HepG2 (cell line): ENCODE measurements around the gene SSBP4. TPM values are rescaled to one million over a fixed set of nuclear protein-coding genes. Genes with fewer than 3 reads are reported as not detected.

ENCODE experiments used
- GABPA ChIP-seq, 2 experiments: IDR thresholded peaks; 2 replicates each; pipeline ENCODE4 v1.6.1; 2011 to 2016; ENCODE audit warnings: low read depth in 2 of 2, low read length in 1 of 2, missing biosample characterization in 1 of 2, missing genetic modification characterization in 1 of 2
- GZF1 ChIP-seq: sonication (generic); formaldehyde crosslinking; IDR thresholded peaks from 2 replicates; pipeline ENCODE4 v1.5.1; 2020; ENCODE audit warnings: mild to moderate bottlenecking, missing genetic modification reagents
- HOXA3 ChIP-seq: sonication (generic); formaldehyde crosslinking; IDR thresholded peaks from 2 replicates; pipeline ENCODE4 v1.5.0; 2020; ENCODE audit warnings: missing genetic modification reagents
- IKZF4 ChIP-seq: sonication (generic); formaldehyde crosslinking; IDR thresholded peaks from 2 replicates; pipeline ENCODE4 v1.5.1; 2020; ENCODE audit warnings: borderline replicate concordance, mild to moderate bottlenecking, low read depth, missing genetic modification reagents; ENCODE audit errors: not compliant biosample characterization
- MBNL3 ChIP-seq: fragments of 250-450 bp; sonication (Bioruptor Pico); conservative IDR thresholded peaks from 2 replicates; pipeline ENCODE4 v1.8.0; 2022; ENCODE audit warnings: mild to moderate bottlenecking, inconsistent platforms
- SAFB2 ChIP-seq: sonication (generic); formaldehyde crosslinking; IDR thresholded peaks from 2 replicates; pipeline ENCODE4 v1.5.1; 2020; ENCODE audit warnings: missing genetic modification reagents, low read depth, mild to moderate bottlenecking, borderline replicate concordance
- SKI ChIP-seq: fragments of 450-650 bp; IDR thresholded peaks from one replicate; pipeline ENCODE4 v1.6.1; 2018; ENCODE audit warnings: mild to moderate bottlenecking; ENCODE audit not compliant: partially characterized antibody
- ZBTB7A ChIP-seq: sonication (generic); formaldehyde crosslinking; IDR thresholded peaks from 2 replicates; pipeline ENCODE4 v1.8.0; 2022; ENCODE audit warnings: mild to moderate bottlenecking, missing genetic modification reagents
- ZNF343 ChIP-seq: sonication (generic); formaldehyde crosslinking; IDR thresholded peaks from 2 replicates; pipeline ENCODE4 v1.4.0; 2020; ENCODE audit warnings: mild to moderate bottlenecking, missing genetic modification reagents
- ZNF460 ChIP-seq: sonication (generic); formaldehyde crosslinking; IDR thresholded peaks from 2 replicates; pipeline ENCODE4 v1.5.1; 2020; ENCODE audit warnings: missing genetic modification reagents, mild to moderate bottlenecking, borderline replicate concordance
- ZNF672 ChIP-seq: sonication (generic); formaldehyde crosslinking; IDR thresholded peaks from 2 replicates; pipeline ENCODE4 v1.8.1; 2022; ENCODE audit warnings: missing genetic modification reagents
- ZSCAN20 ChIP-seq: sonication (generic); formaldehyde crosslinking; IDR thresholded peaks from 2 replicates; pipeline ENCODE4 v1.4.0; 2020; ENCODE audit warnings: missing genetic modification reagents, mild to moderate bottlenecking, borderline replicate concordance
- polyA plus RNA-seq, 8 experiments: library from polyadenylated mRNA; depleted of rRNA in 3 of 8; stranded (reverse) in 7 of 8; unstranded in 1 of 8; fragments of >200 nt; fragmentation: Illumina TruSeq in 4 of 8; extraction: Trizol in 4 of 8; gene quantifications; 2 replicates each; pipeline versions ENCODE4 v1.2.1 to v1.2.3, GENCODE V29; 2011 to 2016; ENCODE audit warnings: low read depth in 4 of 8, missing spikeins in 1 of 8, mixed read lengths in 1 of 8; ENCODE audit not compliant: insufficient read depth in 1 of 8
- total RNA-seq, 5 experiments: library from RNA; depleted of rRNA; stranded (reverse); fragments of >200 nt; fragmentation: Illumina TruSeq; extraction: Trizol; gene quantifications; 2 replicates each; pipeline ENCODE4 v1.2.3, GENCODE V29; 2016; ENCODE audit warnings: low read depth in 1 of 5
- TF ChIP-seq, protein P1 (sequence below): sonication (generic); formaldehyde crosslinking; conservative IDR thresholded peaks from 2 replicates; pipeline ENCODE4 v1.4.0; 2020; ENCODE audit warnings: missing genetic modification reagents
- TF ChIP-seq, protein P2 (sequence below): sonication (generic); formaldehyde crosslinking; IDR thresholded peaks from 2 replicates; pipeline ENCODE4 v1.4.0; 2020; ENCODE audit warnings: missing genetic modification reagents, borderline replicate concordance
- TF ChIP-seq, protein P3 (sequence below): sonication (generic); formaldehyde crosslinking; IDR thresholded peaks from 2 replicates; pipeline ENCODE4 v1.4.0; 2020; ENCODE audit warnings: missing genetic modification reagents
- TF ChIP-seq, protein P4 (sequence below): sonication (generic); IDR thresholded peaks from 2 replicates; pipeline ENCODE4 v1.6.1; 2016; ENCODE audit warnings: low read depth, borderline replicate concordance
- TF ChIP-seq, protein P5 (sequence below): sonication (generic); formaldehyde crosslinking; IDR thresholded peaks from 2 replicates; pipeline ENCODE4 v1.5.1; 2020; ENCODE audit warnings: missing genetic modification reagents, mild to moderate bottlenecking, borderline replicate concordance
- TF ChIP-seq, protein P6 (sequence below): sonication (generic); formaldehyde crosslinking; IDR thresholded peaks from 2 replicates; pipeline ENCODE4 v1.4.0; 2020; ENCODE audit warnings: missing genetic modification reagents

SSBP4 gene
- total and polyA plus RNA-seq, 2 of the 13 experiments (the other 11 are each of a cell fraction or from before 2014, with no cell fraction given), result 20.8 to 39.5 TPM

DNA sequence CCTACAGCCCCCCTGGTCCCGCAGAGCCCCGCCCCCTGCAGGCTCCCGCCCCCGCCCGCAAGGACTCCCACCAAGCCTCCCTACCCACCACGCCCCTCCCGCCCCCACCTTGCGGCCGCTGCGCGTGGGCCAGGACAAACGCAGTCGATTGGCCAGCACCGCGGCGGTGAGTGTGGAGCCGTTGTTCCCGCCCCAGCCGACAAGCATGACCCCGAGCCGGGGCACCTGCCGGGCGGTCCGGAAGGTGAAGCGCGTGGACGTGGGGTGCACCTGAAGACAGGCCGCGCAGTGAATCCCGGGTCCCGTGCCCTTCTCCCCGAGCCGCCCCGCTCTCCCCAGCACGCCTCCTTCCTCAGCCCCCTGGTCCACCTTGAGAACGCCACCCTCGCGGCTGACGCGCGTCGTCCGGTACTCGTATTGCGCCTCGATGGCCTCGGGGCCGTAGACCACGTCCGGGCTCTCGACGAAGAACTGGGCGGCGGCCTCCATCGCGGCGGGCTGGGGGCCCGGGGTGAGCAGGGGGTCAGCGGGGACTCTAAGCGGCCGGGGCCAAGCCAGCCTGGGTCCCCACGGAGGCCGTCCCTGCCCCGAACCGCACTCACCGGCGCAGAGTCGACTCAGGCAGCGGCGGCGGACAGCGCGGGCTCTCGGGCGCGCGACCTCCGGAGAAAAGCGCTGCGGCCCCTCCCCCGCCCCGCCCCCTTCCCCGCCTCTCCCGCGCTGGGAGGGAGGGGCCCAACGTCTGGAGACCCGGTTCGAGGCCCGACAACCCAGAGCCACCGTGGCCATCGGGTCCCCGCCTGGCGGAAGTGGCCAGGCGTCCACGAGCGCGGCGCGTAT, 18.5 kb downstream of the SSBP4 start, which contains the start of gene ISYNA1 (continued):
- TF ChIP-seq, protein P1, sequence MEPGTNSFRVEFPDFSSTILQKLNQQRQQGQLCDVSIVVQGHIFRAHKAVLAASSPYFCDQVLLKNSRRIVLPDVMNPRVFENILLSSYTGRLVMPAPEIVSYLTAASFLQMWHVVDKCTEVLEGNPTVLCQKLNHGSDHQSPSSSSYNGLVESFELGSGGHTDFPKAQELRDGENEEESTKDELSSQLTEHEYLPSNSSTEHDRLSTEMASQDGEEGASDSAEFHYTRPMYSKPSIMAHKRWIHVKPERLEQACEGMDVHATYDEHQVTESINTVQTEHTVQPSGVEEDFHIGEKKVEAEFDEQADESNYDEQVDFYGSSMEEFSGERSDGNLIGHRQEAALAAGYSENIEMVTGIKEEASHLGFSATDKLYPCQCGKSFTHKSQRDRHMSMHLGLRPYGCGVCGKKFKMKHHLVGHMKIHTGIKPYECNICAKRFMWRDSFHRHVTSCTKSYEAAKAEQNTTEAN (CRISPR knock-in tag), result no peak
- TF ChIP-seq ZNF672 (CRISPR knock-in tag) (no peak), SKI (no peak), MBNL3 (CRISPR knock-in tag) (no peak), IKZF4 (CRISPR knock-in tag) (no peak), ZNF460 (CRISPR knock-in tag) (no peak), ZBTB7A (peak; percentile 61; the same call in 1 of the 2 replicates), ZSCAN20 (CRISPR knock-in tag) (no peak), GZF1 (no peak), GABPA (IDR thresholded peaks at IDR 0.05; ENCODE audit: low read depth, low read length) (no peak), GABPA (CRISPR knock-in tag; IDR thresholded peaks at IDR 0.05; ENCODE audit: low read depth) (no peak; the same call in 1 of the 2 replicates), SAFB2 (CRISPR knock-in tag) (no peak), ZNF343 (CRISPR knock-in tag) (no peak), HOXA3 (CRISPR knock-in tag) (no peak)
- TF ChIP-seq, protein P2, sequence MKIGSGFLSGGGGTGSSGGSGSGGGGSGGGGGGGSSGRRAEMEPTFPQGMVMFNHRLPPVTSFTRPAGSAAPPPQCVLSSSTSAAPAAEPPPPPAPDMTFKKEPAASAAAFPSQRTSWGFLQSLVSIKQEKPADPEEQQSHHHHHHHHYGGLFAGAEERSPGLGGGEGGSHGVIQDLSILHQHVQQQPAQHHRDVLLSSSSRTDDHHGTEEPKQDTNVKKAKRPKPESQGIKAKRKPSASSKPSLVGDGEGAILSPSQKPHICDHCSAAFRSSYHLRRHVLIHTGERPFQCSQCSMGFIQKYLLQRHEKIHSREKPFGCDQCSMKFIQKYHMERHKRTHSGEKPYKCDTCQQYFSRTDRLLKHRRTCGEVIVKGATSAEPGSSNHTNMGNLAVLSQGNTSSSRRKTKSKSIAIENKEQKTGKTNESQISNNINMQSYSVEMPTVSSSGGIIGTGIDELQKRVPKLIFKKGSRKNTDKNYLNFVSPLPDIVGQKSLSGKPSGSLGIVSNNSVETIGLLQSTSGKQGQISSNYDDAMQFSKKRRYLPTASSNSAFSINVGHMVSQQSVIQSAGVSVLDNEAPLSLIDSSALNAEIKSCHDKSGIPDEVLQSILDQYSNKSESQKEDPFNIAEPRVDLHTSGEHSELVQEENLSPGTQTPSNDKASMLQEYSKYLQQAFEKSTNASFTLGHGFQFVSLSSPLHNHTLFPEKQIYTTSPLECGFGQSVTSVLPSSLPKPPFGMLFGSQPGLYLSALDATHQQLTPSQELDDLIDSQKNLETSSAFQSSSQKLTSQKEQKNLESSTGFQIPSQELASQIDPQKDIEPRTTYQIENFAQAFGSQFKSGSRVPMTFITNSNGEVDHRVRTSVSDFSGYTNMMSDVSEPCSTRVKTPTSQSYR (CRISPR knock-in tag), result no peak
- TF ChIP-seq, protein P3, sequence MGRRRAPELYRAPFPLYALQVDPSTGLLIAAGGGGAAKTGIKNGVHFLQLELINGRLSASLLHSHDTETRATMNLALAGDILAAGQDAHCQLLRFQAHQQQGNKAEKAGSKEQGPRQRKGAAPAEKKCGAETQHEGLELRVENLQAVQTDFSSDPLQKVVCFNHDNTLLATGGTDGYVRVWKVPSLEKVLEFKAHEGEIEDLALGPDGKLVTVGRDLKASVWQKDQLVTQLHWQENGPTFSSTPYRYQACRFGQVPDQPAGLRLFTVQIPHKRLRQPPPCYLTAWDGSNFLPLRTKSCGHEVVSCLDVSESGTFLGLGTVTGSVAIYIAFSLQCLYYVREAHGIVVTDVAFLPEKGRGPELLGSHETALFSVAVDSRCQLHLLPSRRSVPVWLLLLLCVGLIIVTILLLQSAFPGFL (CRISPR knock-in tag), result no peak
- TF ChIP-seq, protein P4, sequence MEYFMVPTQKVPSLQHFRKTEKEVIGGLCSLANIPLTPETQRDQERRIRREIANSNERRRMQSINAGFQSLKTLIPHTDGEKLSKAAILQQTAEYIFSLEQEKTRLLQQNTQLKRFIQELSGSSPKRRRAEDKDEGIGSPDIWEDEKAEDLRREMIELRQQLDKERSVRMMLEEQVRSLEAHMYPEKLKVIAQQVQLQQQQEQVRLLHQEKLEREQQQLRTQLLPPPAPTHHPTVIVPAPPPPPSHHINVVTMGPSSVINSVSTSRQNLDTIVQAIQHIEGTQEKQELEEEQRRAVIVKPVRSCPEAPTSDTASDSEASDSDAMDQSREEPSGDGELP, result no peak
- TF ChIP-seq, protein P5, sequence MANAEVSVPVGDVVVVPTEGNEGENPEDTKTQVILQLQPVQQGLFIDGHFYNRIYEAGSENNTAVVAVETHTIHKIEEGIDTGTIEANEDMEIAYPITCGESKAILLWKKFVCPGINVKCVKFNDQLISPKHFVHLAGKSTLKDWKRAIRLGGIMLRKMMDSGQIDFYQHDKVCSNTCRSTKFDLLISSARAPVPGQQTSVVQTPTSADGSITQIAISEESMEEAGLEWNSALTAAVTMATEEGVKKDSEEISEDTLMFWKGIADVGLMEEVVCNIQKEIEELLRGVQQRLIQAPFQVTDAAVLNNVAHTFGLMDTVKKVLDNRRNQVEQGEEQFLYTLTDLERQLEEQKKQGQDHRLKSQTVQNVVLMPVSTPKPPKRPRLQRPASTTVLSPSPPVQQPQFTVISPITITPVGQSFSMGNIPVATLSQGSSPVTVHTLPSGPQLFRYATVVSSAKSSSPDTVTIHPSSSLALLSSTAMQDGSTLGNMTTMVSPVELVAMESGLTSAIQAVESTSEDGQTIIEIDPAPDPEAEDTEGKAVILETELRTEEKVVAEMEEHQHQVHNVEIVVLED (CRISPR knock-in tag), result 0 out of 2 replicates have a peak, but pooled peaks have one; percentile 9
- TF ChIP-seq, protein P6, sequence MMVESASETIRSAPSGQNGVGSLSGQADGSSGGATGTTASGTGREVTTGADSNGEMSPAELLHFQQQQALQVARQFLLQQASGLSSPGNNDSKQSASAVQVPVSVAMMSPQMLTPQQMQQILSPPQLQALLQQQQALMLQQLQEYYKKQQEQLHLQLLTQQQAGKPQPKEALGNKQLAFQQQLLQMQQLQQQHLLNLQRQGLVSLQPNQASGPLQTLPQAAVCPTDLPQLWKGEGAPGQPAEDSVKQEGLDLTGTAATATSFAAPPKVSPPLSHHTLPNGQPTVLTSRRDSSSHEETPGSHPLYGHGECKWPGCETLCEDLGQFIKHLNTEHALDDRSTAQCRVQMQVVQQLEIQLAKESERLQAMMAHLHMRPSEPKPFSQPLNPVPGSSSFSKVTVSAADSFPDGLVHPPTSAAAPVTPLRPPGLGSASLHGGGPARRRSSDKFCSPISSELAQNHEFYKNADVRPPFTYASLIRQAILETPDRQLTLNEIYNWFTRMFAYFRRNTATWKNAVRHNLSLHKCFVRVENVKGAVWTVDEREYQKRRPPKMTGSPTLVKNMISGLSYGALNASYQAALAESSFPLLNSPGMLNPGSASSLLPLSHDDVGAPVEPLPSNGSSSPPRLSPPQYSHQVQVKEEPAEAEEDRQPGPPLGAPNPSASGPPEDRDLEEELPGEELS (CRISPR knock-in tag), result no peak
